Trophoblast cell (in vitro differentiated cells and primary cell): ENCODE results near the gene DCN.

Source experiments
- DNase-seq, 2 donors: peaks; one replicate each; pipeline ENCODE4 v3.0.0-alpha.2; 2016
- H2AFZ ChIP-seq: 2 replicates; pipeline ENCODE4 v1.6.1; 2013; ENCODE audit warnings: low read length, moderate library complexity, mild to moderate bottlenecking; ENCODE audit not compliant: insufficient read depth, poor library complexity
- H2AK5ac ChIP-seq: 2 replicates; pipeline ENCODE4 v1.6.1; 2013; ENCODE audit warnings: mild to moderate bottlenecking, low read length
- H2BK120ac ChIP-seq: 2 replicates; pipeline ENCODE4 v1.6.1; 2013; ENCODE audit warnings: low read length, mild to moderate bottlenecking, moderate library complexity; ENCODE audit not compliant: insufficient read depth, poor library complexity
- H2BK12ac ChIP-seq: 2 replicates; pipeline ENCODE4 v1.6.1; 2013; ENCODE audit warnings: mild to moderate bottlenecking, low read length, moderate library complexity
- H2BK5ac ChIP-seq: 2 replicates; pipeline ENCODE4 v1.6.1; 2013; ENCODE audit warnings: low read length, low read depth, moderate library complexity, mild to moderate bottlenecking; ENCODE audit not compliant: poor library complexity
- H3K14ac ChIP-seq: 2 replicates; pipeline ENCODE4 v1.6.1; 2013; ENCODE audit warnings: mild to moderate bottlenecking, low read length
- H3K18ac ChIP-seq: 2 replicates; pipeline ENCODE4 v1.6.1; 2013; ENCODE audit warnings: mild to moderate bottlenecking, low read length
- H3K23ac ChIP-seq: 2 replicates; pipeline ENCODE4 v1.6.1; 2013; ENCODE audit warnings: low read length
- H3K27ac ChIP-seq: 2 replicates; pipeline ENCODE4 v1.5.1; 2013; ENCODE audit warnings: low read depth, mild to moderate bottlenecking, inconsistent platforms, low read length, moderate library complexity
- H3K27me3 ChIP-seq: 2 replicates; pipeline ENCODE4 v1.6.1; 2013; ENCODE audit warnings: inconsistent platforms, mild to moderate bottlenecking, low read length, moderate library complexity; ENCODE audit not compliant: insufficient read depth
- H3K36me3 ChIP-seq, 2 experiments: 1 replicate in 1 of 2; 2 replicates in 1 of 2; pipeline ENCODE4 v1.6.1; 2013; ENCODE audit warnings: low read length in 2 of 2, mild to moderate bottlenecking in 2 of 2, moderate library complexity in 1 of 2; ENCODE audit not compliant: insufficient read depth in 2 of 2, control insufficient read depth in 1 of 2
- H3K4ac ChIP-seq: 2 replicates; pipeline ENCODE4 v1.6.1; 2013; ENCODE audit warnings: low read depth, mild to moderate bottlenecking, low read length, moderate library complexity
- H3K4me1 ChIP-seq, 2 experiments: 1 replicate in 1 of 2; 2 replicates in 1 of 2; pipeline ENCODE4 v1.6.1; 2013; ENCODE audit warnings: low read length in 2 of 2, mild to moderate bottlenecking in 2 of 2, moderate library complexity in 1 of 2; ENCODE audit not compliant: insufficient read depth in 2 of 2, control insufficient read depth in 1 of 2
- H3K4me2 ChIP-seq: 2 replicates; pipeline ENCODE4 v1.6.1; 2013; ENCODE audit warnings: inconsistent platforms, mild to moderate bottlenecking, low read length, moderate library complexity
- H3K4me3 ChIP-seq: 2 replicates; pipeline ENCODE4 v1.5.1; 2013; ENCODE audit warnings: mild to moderate bottlenecking, low read depth, low read length, inconsistent platforms
- H3K79me1 ChIP-seq: one replicate; pipeline ENCODE4 v1.6.1; 2013; ENCODE audit warnings: low read length
- H3K79me2 ChIP-seq: 2 replicates; pipeline ENCODE4 v1.6.1; 2013; ENCODE audit warnings: low read length, mild to moderate bottlenecking; ENCODE audit not compliant: control insufficient read depth, insufficient read depth, poor library complexity
- H3K9ac ChIP-seq: 2 replicates; pipeline ENCODE4 v1.6.1; 2013; ENCODE audit warnings: mild to moderate bottlenecking, low read length
- H3K9me3 ChIP-seq: 2 replicates; pipeline ENCODE4 v1.6.1; 2013; ENCODE audit warnings: low read depth, mild to moderate bottlenecking, control low read depth, inconsistent platforms, low read length; ENCODE audit not compliant: insufficient read depth
- H4K12ac ChIP-seq: 2 replicates; pipeline ENCODE4 v1.6.1; 2013; ENCODE audit warnings: low read depth, mild to moderate bottlenecking, low read length, moderate library complexity
- H4K8ac ChIP-seq: 2 replicates; pipeline ENCODE4 v1.6.1; 2013; ENCODE audit warnings: low read depth, mild to moderate bottlenecking, low read length, moderate library complexity
- H4K91ac ChIP-seq: one replicate; pipeline ENCODE4 v1.6.1; 2013; ENCODE audit warnings: low read depth, mild to moderate bottlenecking, low read length, moderate library complexity
- WGBS: extraction: QIAGEN DNeasy Blood & Tissue Kit; methylation state at CpG from one replicate; pipeline ENCODE4 v1.1.7; 2013; ENCODE audit warnings: missing lambda C conversion rate; ENCODE audit not compliant: insufficient read length, insufficient coverage; ENCODE audit errors: extremely low coverage; 5-methylcytosine and 5-hydroxymethylcytosine counted together

The DCN gene

DNA sequence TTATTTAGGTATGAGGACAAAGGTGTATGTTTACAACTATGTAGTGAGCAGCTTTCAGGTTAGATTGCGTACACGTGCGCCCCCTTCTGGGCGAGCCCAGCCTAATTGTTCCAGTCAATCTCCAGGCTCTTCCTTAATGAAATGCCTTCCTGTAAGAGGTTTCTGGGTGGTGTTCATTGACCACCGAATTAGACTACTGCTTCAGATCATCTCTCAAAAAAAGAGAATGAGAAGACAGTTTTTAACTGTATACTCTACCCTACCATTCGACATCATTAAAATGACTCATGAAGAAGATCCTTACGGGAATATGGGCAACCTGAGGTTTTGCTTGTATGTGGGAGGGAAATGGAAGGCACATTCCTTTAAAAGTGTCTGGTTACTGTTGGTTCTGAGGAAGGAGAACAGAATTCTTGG is 73.5 kb downstream of the DCN start:
- Histone ChIP-seq H3K23ac (no peak overlapping the region), H4K91ac (no peak overlapping the region), H2BK120ac (no peak overlapping the region), H3K36me3 (peaks cover 7 to 8% of the 10 kb centered on the region in 2 experiments), H2BK5ac (no peak overlapping the region), H3K4me2 (peak overlapping the region; percentile 14), H4K12ac (no peak overlapping the region), H3K79me1 (peaks cover 10% of the 10 kb centered on the region), H2BK12ac (no peak overlapping the region), H3K27me3 (no peaks in the 10 kb centered on the region), H3K14ac (no peak overlapping the region), H3K79me2 (peaks cover 4% of the 10 kb centered on the region), H3K4ac (no peak overlapping the region), H2AK5ac (no peak overlapping the region), H3K4me3 (no peak overlapping the region), H3K4me1 (peaks cover 3 to 14% of the 10 kb centered on the region in 2 experiments), H3K27ac (peak overlapping the region; percentile 86), H3K9ac (no peak overlapping the region), H3K18ac (no peak overlapping the region), H3K9me3 (no peaks in the 10 kb centered on the region), H2AFZ (no peak overlapping the region), H4K8ac (no peak overlapping the region)
- WGBS = no CpG with 5 or more reads among the region's 7 CpGs
- peak; percentile 71 to 88 for DNase-seq

- H3K9ac ChIP-seq = no peak overlapping the region
- H3K4ac ChIP-seq = no peak overlapping the region
- no peak overlapping the region for H2AFZ ChIP-seq
- H3K9me3 ChIP-seq = no peaks in the 10 kb centered on the region
- no peak overlapping the region for H2AK5ac ChIP-seq
- H3K23ac ChIP-seq = no peak overlapping the region
- H3K36me3 ChIP-seq = peaks cover 7 to 9% of the 10 kb centered on the region in 2 experiments
- WGBS = no CpG with 5 or more reads among the region's 5 CpGs
- no peak overlapping the region for H2BK120ac ChIP-seq
- no peak overlapping the region for H4K12ac ChIP-seq
- H3K79me2 ChIP-seq = peaks cover 4% of the 10 kb centered on the region
- peak overlapping the region; percentile 24 for H2BK5ac ChIP-seq
- H3K4me2 ChIP-seq = peak overlapping the region; percentile 32
- H4K8ac ChIP-seq = no peak overlapping the region
- no peak overlapping the region for H3K14ac ChIP-seq
- peaks cover 10% of the 10 kb centered on the region for H3K79me1 ChIP-seq
- H3K4me3 ChIP-seq = no peak overlapping the region
- peak overlapping the region; percentile 38 for H4K91ac ChIP-seq
- H3K18ac ChIP-seq = no peak overlapping the region
- DNase-seq = peak; percentile 80 to 95
- peak overlapping the region; percentile 96 for H3K27ac ChIP-seq
- no peaks in the 10 kb centered on the region for H3K27me3 ChIP-seq
- peaks cover 3 to 12% of the 10 kb centered on the region in 2 experiments for H3K4me1 ChIP-seq
- H2BK12ac ChIP-seq = no peak overlapping the region
Observed at GRCh38 chr12:91108196-91108755, 74.3 kb downstream of the DCN start.

GRCh38 chr12:91106283-91106682 is 76.3 kb downstream of the DCN start:
- Histone ChIP-seq H3K23ac (no peak overlapping the region), H3K18ac (no peak overlapping the region), H3K4me2 (peak overlapping the region; percentile 40), H2BK12ac (no peak overlapping the region), H2AFZ (no peak overlapping the region), H3K36me3 (peaks cover 7 to 11% of the 10 kb centered on the region in 2 experiments), H3K4me1 (peaks cover 3 to 12% of the 10 kb centered on the region in 2 experiments), H3K4ac (no peak overlapping the region), H3K79me2 (peaks cover 4% of the 10 kb centered on the region), H2BK120ac (no peak overlapping the region), H4K91ac (no peak overlapping the region), H3K14ac (no peak overlapping the region), H3K27me3 (no peaks in the 10 kb centered on the region), H3K9ac (no peak overlapping the region), H3K9me3 (no peaks in the 10 kb centered on the region), H3K27ac (no peak overlapping the region), H4K12ac (no peak overlapping the region), H2AK5ac (no peak overlapping the region), H3K79me1 (peaks cover 10% of the 10 kb centered on the region), H4K8ac (no peak overlapping the region), H3K4me3 (no peak overlapping the region), H2BK5ac (no peak overlapping the region)
- no peak for DNase-seq

- Histone ChIP-seq H3K4me2 (peak overlapping the region; percentile 4), H3K4me1 (peaks cover 3 to 12% of the 10 kb centered on the region in 2 experiments), H2AFZ (no peak overlapping the region), H4K91ac (no peak overlapping the region), H3K14ac (no peak overlapping the region), H2AK5ac (no peak overlapping the region), H3K79me2 (peaks cover 4% of the 10 kb centered on the region), H3K4me3 (no peak overlapping the region), H3K23ac (no peak overlapping the region), H3K36me3 (peaks cover 7 to 11% of the 10 kb centered on the region in 2 experiments), H4K12ac (no peak overlapping the region), H3K4ac (peak overlapping the region; percentile 33), H3K9me3 (no peaks in the 10 kb centered on the region), H3K9ac (no peak overlapping the region), H3K79me1 (peaks cover 10% of the 10 kb centered on the region), H3K27ac (peak overlapping the region; percentile 33), H4K8ac (no peak overlapping the region), H3K27me3 (no peaks in the 10 kb centered on the region), H3K18ac (no peak overlapping the region), H2BK12ac (no peak overlapping the region), H2BK120ac (no peak overlapping the region), H2BK5ac (no peak overlapping the region)
- DNase-seq = no peak
- whole genome bisulfite sequencing = no CpG with 5 or more reads among the region's 5 CpGs
Observed at GRCh38 chr12:91105807-91106206, 76.8 kb downstream of the DCN start.
